ENCODE data around the gene OCRL.

OCRL gene

GRCh38 chrX:129540068-129540653 is at the start of gene OCRL:
TSS of gene OCRL (plus strand) at chrX:129540259. CDS start at chrX:129540440, 181 bp downstream.
- peak; percentile 82 for DNase-seq

DNA sequence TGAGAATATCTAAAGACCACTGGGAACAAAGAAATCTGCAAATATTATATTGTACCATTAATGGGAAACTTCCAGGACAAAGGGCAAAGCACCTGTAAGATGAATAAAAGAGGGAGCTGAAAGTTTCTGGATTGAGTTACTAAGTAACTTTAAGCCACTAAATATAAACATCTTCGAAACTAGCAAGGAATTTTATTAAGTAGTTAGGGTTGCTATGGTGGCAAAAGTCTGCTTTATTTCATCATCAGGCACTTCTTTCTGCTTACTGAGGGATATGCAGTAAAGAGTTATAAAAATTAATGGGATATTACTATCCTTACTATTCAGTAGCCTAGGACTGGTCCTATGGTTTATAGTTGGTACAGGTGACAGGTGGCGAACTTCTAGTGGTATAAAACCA is 49.7 kb upstream of the OCRL start:
- DNase-seq = no peak

- DNase-seq = no peak
Measured at GRCh38 chrX:129493643-129494042, 46.4 kb upstream of the OCRL start.

DNA sequence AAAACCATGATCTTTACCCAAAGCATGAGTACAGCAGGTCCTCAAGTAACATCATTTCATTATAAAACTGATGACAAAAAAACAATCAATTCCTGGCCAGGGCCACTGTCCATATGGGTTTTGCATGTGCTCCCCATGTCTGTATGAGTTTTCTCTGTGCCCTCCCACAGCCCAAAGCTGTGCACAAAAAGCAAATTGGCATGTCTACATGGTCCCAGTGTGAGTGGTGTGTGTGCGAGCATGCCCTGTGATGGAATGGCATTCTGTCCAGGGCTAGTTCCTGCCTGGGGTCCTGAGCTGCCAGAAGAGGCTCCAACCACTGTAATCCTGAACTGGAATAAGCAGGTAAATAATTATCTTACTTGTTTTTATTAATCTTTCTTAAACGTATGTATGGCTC is 45.2 kb upstream of the OCRL start:
- no peak for DNase-seq

- DNase-seq = no peak
Measured at GRCh38 chrX:129495900-129496299, 44.2 kb upstream of the OCRL start.

DNA sequence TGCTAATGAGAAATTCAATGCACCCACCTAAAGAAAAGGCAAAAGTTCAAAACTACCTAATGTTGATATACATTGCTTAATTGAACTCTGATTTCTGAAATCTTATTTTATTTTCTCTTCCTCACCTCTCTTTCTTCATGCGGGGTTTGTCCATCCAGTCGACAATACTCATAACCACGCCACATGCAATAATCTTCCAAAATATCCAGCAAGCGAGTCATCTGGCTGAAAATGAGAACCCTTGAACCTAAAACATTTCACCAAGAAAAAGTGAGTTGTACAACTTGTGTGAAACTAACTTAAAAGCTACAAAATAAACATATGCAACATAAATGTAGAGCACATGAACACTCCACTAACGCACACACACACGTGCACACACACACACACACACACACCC is 43.4 kb upstream of the OCRL start:
- no peak for DNase-seq

- no peak for DNase-seq
Measured at GRCh38 chrX:129497146-129497843, 42.8 kb upstream of the OCRL start.

DNA sequence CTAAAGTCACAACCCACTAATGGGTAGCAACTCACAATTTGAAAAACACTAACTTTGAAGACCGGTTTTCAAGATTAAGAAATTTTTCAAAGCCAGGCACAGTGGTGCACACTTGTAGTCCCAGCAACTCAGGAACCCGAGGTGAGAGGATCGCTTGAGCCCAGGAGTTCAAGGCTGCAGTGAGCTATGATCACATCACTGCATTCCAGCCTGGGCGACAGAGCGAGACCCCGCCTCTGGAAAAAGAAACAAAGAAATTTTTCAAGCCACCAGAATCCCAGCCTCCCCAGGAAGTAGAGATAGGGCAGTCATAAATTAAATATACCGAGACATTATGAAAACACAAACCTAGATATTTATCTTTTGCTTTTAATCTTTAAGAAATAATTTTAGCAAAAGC is 29.7 kb upstream of the OCRL start:
- no peak for DNase-seq

DNA sequence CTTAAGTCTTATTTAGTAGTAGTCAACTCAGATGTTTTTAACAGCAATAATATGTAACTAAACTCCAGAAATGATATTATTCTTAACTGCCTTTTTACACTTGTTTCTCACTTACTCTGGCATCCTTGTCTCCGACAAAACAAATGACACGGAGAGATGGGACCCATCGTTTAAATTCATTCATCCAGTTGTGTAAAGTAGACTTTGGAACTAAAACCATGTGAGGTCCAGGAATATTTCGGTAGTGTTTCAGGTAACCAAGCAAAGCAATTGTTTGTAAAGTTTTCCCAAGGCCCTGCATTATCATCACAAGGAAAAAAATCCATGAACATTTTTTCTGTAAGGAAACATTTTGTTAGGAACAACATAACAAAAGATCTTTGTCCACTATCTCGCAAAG is 28.4 kb upstream of the OCRL start:
- DNase-seq = no peak

GRCh38 chrX:129512409-129512808 is 27.6 kb upstream of the OCRL start:
- DNase-seq = no peak

GRCh38 chrX:129516402-129516801 is 23.7 kb upstream of the OCRL start:
- no peak for DNase-seq

GRCh38 chrX:129520151-129520550 is 19.9 kb upstream of the OCRL start:
- DNase-seq = no peak

DNA sequence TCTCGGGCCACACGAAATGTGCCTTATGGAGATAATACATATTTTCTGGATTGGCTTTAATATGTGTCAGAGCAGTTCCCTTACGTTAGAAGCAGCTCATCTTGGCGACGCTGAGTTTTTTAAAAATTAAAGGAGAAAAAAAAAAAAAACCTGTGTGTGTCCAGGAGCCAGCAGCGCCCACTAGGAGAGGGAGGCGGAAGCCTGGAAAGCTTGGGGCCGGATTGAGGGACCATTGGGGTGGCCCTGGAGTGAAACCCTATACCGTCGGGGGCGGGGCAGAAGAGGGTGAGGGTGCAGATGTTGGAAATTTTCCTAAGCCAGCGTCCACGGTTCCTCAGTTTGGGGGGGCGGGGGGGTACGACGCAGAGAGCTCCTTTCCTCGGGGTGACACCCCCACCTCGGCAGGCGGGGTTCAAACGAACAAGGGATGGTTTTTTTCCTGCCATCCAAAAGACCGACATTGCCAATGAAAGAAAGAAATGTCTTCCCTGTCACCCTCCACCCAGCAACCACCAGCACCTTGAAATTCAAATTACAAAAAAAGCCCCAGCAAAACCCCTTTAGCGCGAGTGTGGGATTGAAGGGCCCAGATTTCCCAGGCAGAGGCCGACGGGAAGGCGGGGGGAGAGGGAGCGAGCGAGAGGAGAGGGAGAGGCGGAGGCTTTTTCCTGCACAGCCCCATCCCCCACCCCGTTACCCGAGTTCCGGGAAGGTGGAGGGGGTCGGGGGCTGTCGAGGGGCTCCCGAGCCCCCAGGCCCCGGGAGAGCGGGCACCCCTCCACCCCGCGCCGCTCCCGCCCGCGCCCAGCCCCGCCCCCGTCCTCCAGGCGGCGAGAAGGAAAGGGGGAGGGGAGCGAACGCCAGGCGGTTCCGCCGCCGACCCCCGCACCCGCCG is 17.6 kb upstream of the OCRL start:
- peak; percentile 77 for DNase-seq

GRCh38 chrX:129523079-129523911 is 16.8 kb upstream of the OCRL start, which contains the start of gene SMARCA1:
TSS of gene SMARCA1 (minus strand) at chrX:129523490. CDS start at chrX:129523370, 120 bp downstream.
- peak; percentile 74 for DNase-seq

GRCh38 chrX:129524250-129524850 is 15.7 kb upstream of the OCRL start:
- no peak for DNase-seq

DNA sequence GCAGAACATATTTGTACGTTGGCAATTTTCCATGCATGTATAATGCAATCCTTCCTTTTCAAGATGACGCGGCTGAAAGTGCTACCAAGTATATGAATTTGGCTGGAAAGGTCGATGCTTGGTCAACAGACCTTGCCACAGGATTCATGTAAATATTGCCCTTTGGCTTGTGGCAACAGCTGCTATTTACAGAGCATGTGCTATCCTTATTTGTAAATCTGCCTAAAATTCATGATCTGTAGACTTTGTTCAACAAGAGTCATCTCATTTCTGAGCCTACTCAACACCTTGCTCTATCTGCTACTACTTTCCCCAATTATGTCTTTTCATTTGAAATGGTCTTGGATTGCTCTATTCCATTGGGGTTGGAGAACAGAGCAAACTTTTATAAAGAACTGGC is 14.9 kb upstream of the OCRL start:
- DNase-seq = peak; percentile 9

GRCh38 chrX:129525896-129526295 is 14.2 kb upstream of the OCRL start:
- DNase-seq = no peak

DNA sequence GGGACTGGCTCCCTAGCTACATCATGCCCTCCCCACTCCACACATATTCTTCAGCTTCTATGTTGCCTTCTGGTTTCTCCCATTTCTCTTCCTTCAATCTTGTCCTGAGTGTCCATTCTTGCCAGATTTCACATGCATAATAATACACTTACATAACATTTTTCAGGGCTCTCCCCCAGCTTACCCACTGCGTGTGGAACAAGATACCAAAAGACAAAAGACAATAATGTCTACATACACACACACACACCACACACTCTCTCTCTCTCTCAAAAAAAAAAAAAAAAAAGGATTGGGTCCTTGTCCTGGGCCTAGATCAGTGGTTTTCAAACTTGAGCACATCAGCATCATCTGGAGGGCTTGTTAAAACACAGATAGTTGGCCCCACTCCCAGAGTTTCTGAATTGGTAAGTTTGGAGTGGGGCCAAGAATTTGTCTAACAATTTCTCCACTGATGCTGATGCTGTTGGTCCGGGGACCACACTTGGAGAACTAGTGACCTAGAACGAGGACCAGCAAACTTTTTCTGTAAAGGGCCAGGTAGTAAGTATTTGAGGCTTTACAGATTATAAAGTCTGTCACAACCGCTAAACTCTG is 10.3 kb upstream of the OCRL start:
- peak; percentile 64 for DNase-seq

DNA sequence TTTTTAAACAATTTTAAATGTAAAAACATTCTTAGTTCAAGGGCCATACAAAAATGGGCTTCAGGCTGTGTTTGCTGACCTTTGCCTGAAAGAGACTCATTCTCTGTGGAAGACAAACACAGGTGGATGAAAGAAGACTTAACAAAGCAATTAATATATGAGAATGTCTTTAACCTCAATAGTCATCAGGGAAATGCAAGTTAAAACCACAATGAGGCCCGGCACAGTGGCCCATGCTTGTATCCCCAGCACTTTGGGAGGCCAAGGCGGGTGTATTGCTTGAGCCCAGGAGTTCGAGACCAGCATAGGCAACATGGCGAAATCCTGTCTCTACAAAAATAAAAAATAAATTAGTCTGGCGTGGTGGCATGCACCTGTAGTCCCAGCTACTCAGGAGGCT is 9.6 kb upstream of the OCRL start:
- DNase-seq = no peak

- DNase-seq = no peak
Measured at GRCh38 chrX:129531132-129531531, 8.9 kb upstream of the OCRL start.

DNA sequence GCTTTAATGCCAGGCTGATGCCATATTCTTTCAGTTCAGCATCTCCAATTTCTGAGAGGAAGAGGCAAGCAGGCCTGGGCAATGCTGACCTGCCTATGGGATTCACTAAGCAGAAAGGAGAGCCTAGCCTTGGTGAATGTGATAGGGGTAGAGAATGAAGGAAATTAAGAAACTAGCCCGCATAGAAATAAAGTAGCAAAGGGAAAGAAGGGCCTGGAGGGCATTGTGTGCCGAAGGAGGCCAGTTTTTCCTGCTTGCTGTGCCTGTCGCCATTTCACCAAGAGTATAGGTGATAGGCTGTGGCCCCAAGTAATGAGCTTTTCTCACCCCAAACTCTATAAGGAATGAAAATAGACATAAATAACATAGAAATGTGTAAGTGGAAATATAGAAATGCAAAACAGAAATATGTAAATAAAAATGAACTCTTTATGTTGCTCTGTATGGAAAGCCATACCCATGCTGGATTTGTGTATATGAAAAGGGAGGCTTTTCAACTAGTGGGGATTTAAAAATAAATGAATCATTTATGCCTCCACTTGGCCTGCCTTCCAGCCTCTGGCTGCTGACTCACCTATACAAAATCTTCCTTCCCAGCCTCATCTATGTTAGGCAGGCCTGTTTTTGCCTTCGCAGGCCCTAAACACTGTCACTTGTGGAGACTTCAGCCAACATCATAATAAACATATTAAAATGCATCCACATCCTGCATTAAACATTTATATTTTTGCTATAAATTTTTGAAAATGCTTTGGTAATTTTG is 5.1 kb upstream of the OCRL start:
- DNase-seq = no peak
